Endometrium (tissue), 2 donors: ENCODE measurements around the gene LRRN2.
"Not testable (repeated sequence)": the region's sequence is repeated elsewhere in the genome, so short reads cannot be mapped to it uniquely, and the experiment has no call there.

Source experiments
- FAIRE-seq: peaks from 2 replicates; lab custom pipeline; 2012; peaks lifted over from hg19 to GRCh38; lab: Jason Lieb, UNC
- donor health status: control.
- donor health status: control.

The LRRN2 gene

GRCh38 chr1:204574016-204574864 is 111.3 kb downstream of the LRRN2 start:
- FAIRE-seq = no peak

DNA sequence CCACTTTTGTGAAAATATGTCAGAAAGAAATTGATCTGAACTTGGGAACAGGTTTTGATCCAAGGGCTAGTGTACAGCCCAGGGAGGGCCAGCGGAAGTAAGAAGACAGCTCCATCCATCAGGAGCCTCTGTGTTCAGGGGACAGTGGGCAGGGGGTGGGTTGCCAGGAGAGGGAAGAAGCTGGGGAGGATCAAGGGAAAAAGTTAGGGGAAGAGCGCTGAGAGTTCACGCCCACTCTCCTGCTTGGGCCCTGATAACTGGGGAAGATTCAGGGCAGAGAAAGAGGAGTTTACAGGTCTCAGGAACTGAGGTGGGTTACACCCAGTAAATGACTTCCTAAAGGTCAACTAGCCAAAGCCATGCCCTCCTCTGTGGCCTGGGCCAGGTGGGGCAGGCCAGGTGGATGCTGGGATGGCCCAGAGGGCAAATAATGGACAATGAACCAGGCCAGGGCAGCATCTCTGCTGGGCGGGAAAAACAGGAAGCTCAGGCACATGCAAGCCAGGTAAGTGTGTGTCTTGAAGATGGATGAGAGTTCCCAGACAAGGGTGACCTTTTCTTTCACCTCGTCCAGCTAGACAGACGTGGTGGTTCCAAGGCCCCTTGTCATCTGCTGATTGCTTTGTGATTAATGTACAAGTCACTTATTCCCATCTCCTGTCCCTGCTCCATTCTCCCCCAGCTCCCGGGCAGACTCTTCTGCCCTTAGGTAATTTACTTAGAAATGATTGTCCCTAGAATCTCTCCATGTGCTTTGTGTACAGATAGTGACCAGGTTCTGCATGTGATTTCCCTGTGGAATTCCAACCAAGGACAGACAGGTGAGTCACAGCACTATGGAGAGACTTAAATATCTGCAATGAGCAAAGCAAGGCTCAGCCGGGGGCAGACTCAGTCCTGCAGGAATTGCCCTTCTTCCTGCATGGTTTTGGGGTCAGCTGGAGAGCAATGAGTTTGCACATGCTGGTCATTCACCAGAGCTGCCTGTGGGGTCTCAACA is 112.3 kb downstream of the LRRN2 start:
- no peak for FAIRE-seq

DNA sequence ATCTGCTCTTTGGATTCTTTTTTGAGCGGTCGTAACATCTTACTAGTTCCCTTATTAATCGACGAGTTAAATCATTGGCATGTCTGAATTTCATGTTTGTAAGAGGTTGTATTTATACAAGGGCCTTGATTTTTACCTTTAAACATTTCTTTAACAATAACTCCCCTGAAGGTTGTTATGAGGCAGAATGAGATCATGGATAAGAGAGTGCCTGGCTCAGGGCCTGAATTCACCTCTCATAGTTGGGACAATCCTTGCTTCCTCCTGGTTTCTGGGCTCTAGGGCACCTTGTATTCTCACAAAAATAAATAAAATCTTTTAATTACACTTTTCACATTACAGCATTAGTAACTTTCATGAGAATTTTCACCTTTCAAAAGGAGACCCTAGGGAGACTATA is 113.9 kb downstream of the LRRN2 start:
- FAIRE-seq = no peak

DNA sequence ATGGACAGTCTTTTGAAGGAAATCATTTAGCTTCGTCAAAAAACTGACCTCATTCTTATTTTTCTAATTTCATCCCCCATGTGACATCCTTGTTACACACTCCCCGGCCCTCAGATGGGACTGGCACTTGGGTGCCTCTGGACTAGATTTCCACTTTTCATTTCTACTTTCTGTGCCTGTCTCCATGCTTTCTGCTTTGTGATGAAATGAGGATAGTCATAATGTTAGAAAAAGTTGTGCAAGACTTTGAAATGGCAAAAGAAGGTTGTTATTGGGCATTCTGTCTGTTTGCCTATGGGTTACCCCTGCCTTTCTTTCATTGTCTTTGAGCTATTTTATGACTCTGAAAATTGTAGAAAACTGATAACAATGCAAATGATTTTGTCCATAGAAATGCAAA is 114.4 kb downstream of the LRRN2 start:
- no peak for FAIRE-seq

- not testable (repeated sequence) for FAIRE-seq
These were observed 115.5 kb downstream of the LRRN2 start for GRCh38 chr1:204570021-204570420.

- FAIRE-seq = no peak
These were observed 116.1 kb downstream of the LRRN2 start for GRCh38 chr1:204569478-204569877.

DNA sequence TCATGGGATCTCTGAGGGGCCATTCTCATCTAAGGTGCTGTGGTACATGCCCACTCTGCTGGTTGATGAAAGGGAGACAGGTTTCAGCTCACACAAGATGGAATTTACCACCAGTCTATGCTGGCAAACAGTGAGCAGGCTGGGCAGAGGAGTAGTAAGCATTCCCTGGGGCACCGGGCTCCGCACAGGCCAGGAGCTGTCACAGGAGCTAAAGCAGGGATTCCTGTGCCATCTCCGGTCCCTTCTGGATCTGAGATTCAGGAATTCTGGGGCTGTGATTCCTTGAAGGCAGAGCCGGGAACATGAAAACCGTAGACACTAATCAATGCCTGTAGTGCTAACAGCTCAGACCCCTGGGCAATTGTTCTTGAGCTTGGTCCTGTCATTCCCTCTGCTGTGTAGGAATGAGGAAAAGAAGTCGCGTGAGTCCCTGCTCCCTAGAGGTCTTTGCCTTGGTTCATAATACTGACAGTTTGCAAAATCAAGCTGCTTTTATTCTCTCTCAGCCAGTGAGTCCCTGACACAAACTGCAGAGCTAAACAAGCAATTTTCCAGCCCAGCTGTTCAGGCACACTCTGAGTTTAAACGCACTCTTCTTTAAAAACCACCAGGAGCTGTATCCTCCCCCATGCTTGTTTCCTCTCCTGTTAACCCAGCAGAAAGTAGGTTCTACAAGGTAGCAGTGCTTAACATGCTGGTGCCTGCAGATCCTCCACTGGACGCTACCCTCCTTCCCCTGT is 116.8 kb downstream of the LRRN2 start:
- no peak for FAIRE-seq
